Caco-2 (cell line): ENCODE data around the gene FHIT. TPM values are rescaled to one million over a fixed set of nuclear protein-coding genes. Genes with fewer than 3 reads are reported as not detected.

Experiments used
- BruUV-seq: library from RNA; stranded (reverse); fragments of 400-500 nt; replicated peaks from 2 replicates; lab custom pipeline; 2021; lab: Mats Ljungman, UMichigan
- CTCF ChIA-PET: fragments of 300-600 bp; sonication (Branson Sonifier 250); formaldehyde crosslinking; loops from one replicate; lab custom pipeline; 2022; ENCODE audit warnings: antibody characterized with exemption; lab: Charles Lee
- POLR2A ChIA-PET: fragments of 300-600 bp; sonication (Branson Sonifier 250); formaldehyde crosslinking; loops from one replicate; lab custom pipeline; 2022; ENCODE audit warnings: antibody characterized with exemption; lab: Charles Lee
- DNase-seq, 2 experiments: peaks; one replicate each; pipeline versions ENCODE4 v3.0.0 to v3.0.0-alpha.2; 2020 to 2022
- H3K27me3 ChIP-seq: replicated peaks from 2 replicates; pipeline ENCODE4 v1.6.0; 2011; ENCODE audit warnings: low read length; ENCODE audit not compliant: control insufficient read depth, insufficient read depth
- H3K36me3 ChIP-seq: 2 replicates; pipeline ENCODE4 v1.5.1; 2011; ENCODE audit warnings: low read length; ENCODE audit not compliant: control insufficient read depth, insufficient read depth
- H3K4me1 ChIP-seq: fragments of 250-450 bp; sonication (Bioruptor Pico); 2 replicates; pipeline ENCODE4 v1.5.1; 2020; ENCODE audit warnings: mild to moderate bottlenecking
- H3K4me3 ChIP-seq: 2 replicates; pipeline ENCODE4 v1.5.1; 2011; ENCODE audit warnings: low read depth, mild to moderate bottlenecking, control low read depth, low read length
- H3K9me3 ChIP-seq: fragments of 250-450 bp; sonication (Bioruptor Pico); 2 replicates; pipeline ENCODE4 v1.5.1; 2020; ENCODE audit warnings: mild to moderate bottlenecking, moderate library complexity
- H3K27ac Mint-ChIP-seq: one replicate; pipeline ENCODE4 v1.8.0; 2022; ENCODE audit warnings: mixed read lengths; ENCODE audit not compliant: unreplicated experiment
- H3K27me3 Mint-ChIP-seq: one replicate; pipeline ENCODE4 v1.8.0; 2022; ENCODE audit warnings: mixed read lengths; ENCODE audit not compliant: insufficient read depth, unreplicated experiment
- H3K36me3 Mint-ChIP-seq: one replicate; pipeline ENCODE4 v1.8.0; 2022; ENCODE audit warnings: mild to moderate bottlenecking, mixed read lengths; ENCODE audit not compliant: insufficient read depth, unreplicated experiment
- H3K4me1 Mint-ChIP-seq: one replicate; pipeline ENCODE4 v1.8.0; 2022; ENCODE audit warnings: low read depth, mixed read lengths; ENCODE audit not compliant: unreplicated experiment
- H3K4me3 Mint-ChIP-seq: one replicate; pipeline ENCODE4 v1.8.0; 2022; ENCODE audit warnings: mild to moderate bottlenecking, moderate library complexity, mixed read lengths; ENCODE audit not compliant: unreplicated experiment
- H3K9me3 Mint-ChIP-seq: one replicate; pipeline ENCODE4 v1.8.0; 2022; ENCODE audit warnings: mixed read lengths; ENCODE audit not compliant: unreplicated experiment
- intact Hi-C: fragments of 100-400 bp; cut with micrococcal nuclease; formaldehyde crosslinking; loops from one replicate; pipeline ENCODE4 v1.10.0; 2022; ENCODE audit not compliant: unreplicated experiment
- total RNA-seq: library from RNA; stranded (reverse); gene quantifications from 2 replicates; pipeline ENCODE4 v1.2.3, GENCODE V29; 2022
- TF ChIP-seq, protein P1 (sequence below), 2 experiments: fragments of 200-600 bp in 1 of 2; IDR thresholded peaks; 1 replicate in 1 of 2; 2 replicates in 1 of 2; pipeline versions ENCODE4 v1.5.1 to v1.8.0; 2011 to 2022; ENCODE audit warnings: antibody characterized with exemption in 1 of 2, control low read depth in 1 of 2, inconsistent platforms in 1 of 2, low read depth in 1 of 2, low read length in 1 of 2, mild to moderate bottlenecking in 1 of 2, moderate library complexity in 1 of 2; ENCODE audit not compliant: insufficient read depth in 1 of 2, severe bottlenecking in 1 of 2, unreplicated experiment in 1 of 2

Gene FHIT
- total RNA-seq, 1 experiment from 2014 or later = 8.3 TPM

DNA sequence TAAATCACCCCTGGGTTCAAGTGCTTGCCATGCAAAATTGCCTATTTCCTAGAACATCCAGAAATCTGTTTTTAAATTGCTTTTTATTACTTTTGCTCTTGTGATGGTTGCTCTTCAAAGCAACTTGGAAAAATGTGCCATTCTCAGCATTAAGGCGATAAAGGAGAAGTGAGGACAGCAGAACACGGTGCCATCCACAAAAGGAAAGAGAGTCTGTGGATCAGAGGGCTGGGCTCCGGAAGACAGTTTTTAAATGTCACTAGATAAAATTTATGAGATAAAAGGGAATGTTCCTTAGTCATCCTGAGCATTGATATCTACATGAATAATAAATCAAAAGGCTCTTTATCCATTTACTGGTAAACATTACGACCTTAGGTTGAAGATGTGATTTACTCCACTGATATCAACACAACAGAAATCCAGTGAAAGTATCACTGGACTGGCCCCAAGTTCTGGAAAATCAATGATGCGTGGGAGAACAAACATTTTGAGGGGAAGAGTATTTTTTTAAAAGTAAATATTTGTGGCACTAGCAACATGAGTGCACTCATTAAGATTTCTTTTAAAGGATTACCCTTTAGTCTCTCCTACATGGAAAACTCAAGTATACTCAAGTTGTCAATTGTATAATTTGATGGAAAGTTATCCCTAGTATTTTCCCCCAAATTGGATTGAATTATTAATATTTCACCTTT is 554.7 kb downstream of the FHIT start:
- Mint-ChIP-seq H3K27me3 (no peaks in the 10 kb centered on the region), H3K4me3 (no peak overlapping the region), H3K4me1 (peaks cover 6% of the 10 kb centered on the region), H3K27ac (no peak overlapping the region), H3K9me3 (peaks cover 9% of the 10 kb centered on the region), H3K36me3 (no peaks in the 10 kb centered on the region)
- Histone ChIP-seq H3K4me1 (no peaks in the 10 kb centered on the region), H3K4me3 (no peak overlapping the region), H3K9me3 (no peaks in the 10 kb centered on the region), H3K36me3 (no peaks in the 10 kb centered on the region), H3K27me3 (no peaks in the 10 kb centered on the region)
- ChIA-PET CTCF (no interaction called here), POLR2A (no interaction called here)
- no peak for DNase-seq
- TF ChIP-seq, protein P1, sequence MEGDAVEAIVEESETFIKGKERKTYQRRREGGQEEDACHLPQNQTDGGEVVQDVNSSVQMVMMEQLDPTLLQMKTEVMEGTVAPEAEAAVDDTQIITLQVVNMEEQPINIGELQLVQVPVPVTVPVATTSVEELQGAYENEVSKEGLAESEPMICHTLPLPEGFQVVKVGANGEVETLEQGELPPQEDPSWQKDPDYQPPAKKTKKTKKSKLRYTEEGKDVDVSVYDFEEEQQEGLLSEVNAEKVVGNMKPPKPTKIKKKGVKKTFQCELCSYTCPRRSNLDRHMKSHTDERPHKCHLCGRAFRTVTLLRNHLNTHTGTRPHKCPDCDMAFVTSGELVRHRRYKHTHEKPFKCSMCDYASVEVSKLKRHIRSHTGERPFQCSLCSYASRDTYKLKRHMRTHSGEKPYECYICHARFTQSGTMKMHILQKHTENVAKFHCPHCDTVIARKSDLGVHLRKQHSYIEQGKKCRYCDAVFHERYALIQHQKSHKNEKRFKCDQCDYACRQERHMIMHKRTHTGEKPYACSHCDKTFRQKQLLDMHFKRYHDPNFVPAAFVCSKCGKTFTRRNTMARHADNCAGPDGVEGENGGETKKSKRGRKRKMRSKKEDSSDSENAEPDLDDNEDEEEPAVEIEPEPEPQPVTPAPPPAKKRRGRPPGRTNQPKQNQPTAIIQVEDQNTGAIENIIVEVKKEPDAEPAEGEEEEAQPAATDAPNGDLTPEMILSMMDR (IDR thresholded peaks at IDR 0.05; ENCODE audit: insufficient read depth in 1 of 2, low read depth in 1 of 2, low read length in 1 of 2, severe bottlenecking in 1 of 2, unreplicated experiment in 1 of 2) = no peak
- no TSS peak for BruUV-seq
- intact Hi-C loops = no loop called here

DNA sequence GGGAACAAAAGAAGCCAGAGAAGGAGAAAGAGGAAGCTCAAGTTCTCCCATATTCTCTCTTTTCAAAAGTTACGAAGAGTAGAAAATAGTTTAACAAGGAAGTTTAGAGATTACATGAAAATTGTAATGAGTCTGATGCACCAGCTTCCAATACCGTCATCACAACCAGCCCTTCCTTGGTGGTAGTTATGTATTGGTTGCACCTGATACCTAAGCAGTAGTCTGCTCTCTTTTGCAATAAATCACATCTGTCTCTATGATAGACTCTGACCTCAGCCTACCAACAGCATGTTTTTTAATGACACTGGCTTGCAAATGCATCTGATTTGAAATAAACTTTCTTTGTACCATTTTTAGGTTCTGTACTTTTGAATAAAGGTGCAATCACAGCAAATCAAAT is 575.8 kb downstream of the FHIT start:
- TF ChIP-seq, protein P1 (IDR thresholded peaks at IDR 0.05; ENCODE audit: insufficient read depth in 1 of 2, low read depth in 1 of 2, low read length in 1 of 2, severe bottlenecking in 1 of 2, unreplicated experiment in 1 of 2) = no peak
- H3K9me3 Mint-ChIP-seq = no peaks in the 10 kb centered on the region
- H3K36me3 Mint-ChIP-seq = no peaks in the 10 kb centered on the region
- no peaks in the 10 kb centered on the region for H3K27me3 ChIP-seq
- DNase-seq = no peak
- intact Hi-C loops = no loop called here
- H3K4me1 ChIP-seq = 0 out of 2 replicates have a peak, but pooled peaks cover 4% of the 10 kb centered on the region
- H3K4me1 Mint-ChIP-seq = peaks cover 17% of the 10 kb centered on the region
- POLR2A ChIA-PET = no interaction called here
- no peaks in the 10 kb centered on the region for H3K36me3 ChIP-seq
- H3K27ac Mint-ChIP-seq = no peak overlapping the region
- CTCF ChIA-PET = no interaction called here
- H3K27me3 Mint-ChIP-seq = no peaks in the 10 kb centered on the region
- BruUV-seq = no TSS peak
- H3K4me3 Mint-ChIP-seq = no peak overlapping the region
- no peaks in the 10 kb centered on the region for H3K9me3 ChIP-seq
- no peak overlapping the region for H3K4me3 ChIP-seq

DNA sequence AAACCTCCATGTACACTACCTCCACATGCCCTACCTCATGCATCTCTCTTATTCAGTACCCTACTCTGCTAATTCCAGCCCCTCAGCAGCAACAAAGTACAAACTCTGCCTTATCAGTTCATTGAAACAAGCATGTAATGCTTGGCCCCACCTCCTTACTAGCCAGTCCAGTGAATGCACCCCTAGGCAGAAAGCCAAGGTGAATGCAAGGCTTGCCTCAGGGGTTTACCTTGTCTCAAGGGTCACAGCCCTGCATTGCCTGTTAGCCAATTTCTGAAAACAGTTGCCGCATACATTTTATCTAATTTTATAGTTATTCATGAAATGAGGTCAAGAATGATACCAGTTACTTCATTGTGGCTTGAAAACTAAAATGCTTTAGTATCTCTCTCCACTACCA is 576.4 kb downstream of the FHIT start:
- Mint-ChIP-seq H3K4me3 (no peak overlapping the region), H3K36me3 (no peaks in the 10 kb centered on the region), H3K27ac (no peak overlapping the region), H3K27me3 (no peaks in the 10 kb centered on the region), H3K4me1 (peaks cover 17% of the 10 kb centered on the region), H3K9me3 (no peaks in the 10 kb centered on the region)
- DNase-seq = peak; percentile 6 to 37
- H3K9me3 ChIP-seq = no peaks in the 10 kb centered on the region
- H3K27me3 ChIP-seq = no peaks in the 10 kb centered on the region
- H3K4me3 ChIP-seq = no peak overlapping the region
- intact Hi-C loops = no loop called here
- ChIA-PET CTCF (no interaction called here), POLR2A (no interaction called here)
- TF ChIP-seq, protein P1 (IDR thresholded peaks at IDR 0.05; ENCODE audit: insufficient read depth in 1 of 2, low read depth in 1 of 2, low read length in 1 of 2, severe bottlenecking in 1 of 2, unreplicated experiment in 1 of 2) = no peak
- H3K4me1 ChIP-seq = 0 out of 2 replicates have a peak, but pooled peaks cover 4% of the 10 kb centered on the region
- H3K36me3 ChIP-seq = no peaks in the 10 kb centered on the region
- no TSS peak for BruUV-seq
